Hepatic stellate cell (primary cell): Measurements from ENCODE around the gene FAM3B.

Experiments
- DNase-seq: peaks from one replicate; pipeline ENCODE4 v3.0.0; 2011; ENCODE audit warnings: low spot score

FAM3B gene

DNA sequence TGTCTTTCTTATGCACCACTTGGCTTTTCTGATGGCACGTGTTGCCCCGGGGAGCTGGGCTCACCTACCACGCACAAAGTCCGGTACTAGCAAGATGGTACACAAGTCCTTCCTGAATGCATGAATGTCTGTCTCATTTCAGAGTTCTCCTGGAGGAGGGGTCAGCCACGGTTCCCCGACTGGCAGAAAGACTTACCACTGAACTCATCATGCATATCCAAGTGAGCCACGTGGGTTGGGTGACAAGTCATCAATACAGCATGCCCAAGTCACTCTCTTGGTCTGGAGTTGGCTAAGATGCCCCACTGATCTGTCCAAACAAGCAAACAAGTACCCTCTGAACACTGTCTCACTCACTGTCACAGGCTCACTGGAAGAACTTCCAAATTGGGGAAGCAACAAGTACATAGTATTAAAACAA, 80.9 kb downstream of the FAM3B start:
- DNase-seq = no peak

DNA sequence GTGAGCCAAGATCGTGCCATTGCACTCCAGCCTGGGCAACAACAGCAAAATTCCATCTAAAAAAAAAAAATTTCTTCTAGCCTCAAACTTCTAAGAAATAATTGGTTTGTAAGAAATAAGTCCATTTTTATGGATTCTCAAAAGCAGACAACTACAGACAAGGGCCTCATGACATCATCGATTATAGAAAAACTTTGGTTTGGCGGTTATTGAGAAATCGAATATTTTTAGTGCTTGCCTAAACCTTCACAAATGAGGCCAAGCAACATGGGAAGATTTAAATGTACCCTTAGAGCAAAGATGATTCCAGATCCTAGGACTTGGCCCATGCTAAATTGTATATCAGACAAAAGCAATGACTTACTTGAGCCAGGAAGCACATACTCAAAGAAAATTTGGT, 81.7 kb downstream of the FAM3B start:
- no peak for DNase-seq

DNA sequence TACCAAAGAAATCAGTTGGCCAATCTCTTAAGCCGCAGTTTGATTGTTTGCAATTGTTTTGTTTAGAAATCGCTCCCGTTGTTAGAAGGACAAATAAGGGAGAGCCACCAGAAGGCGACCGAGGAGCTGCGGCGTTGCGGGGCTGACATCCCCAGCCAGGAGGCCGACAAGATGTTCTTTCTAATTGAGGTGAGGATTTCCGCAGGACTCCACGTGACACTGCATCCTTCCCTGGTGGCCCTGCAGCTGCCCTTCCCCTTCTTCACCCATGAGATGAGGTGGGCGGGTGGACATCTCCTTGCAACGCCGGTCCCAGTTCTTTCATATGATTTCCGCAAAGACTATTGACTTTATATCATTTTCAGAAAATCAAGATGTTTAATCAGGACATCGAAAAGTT, 82.2 kb downstream of the FAM3B start:
- no peak for DNase-seq

DNA sequence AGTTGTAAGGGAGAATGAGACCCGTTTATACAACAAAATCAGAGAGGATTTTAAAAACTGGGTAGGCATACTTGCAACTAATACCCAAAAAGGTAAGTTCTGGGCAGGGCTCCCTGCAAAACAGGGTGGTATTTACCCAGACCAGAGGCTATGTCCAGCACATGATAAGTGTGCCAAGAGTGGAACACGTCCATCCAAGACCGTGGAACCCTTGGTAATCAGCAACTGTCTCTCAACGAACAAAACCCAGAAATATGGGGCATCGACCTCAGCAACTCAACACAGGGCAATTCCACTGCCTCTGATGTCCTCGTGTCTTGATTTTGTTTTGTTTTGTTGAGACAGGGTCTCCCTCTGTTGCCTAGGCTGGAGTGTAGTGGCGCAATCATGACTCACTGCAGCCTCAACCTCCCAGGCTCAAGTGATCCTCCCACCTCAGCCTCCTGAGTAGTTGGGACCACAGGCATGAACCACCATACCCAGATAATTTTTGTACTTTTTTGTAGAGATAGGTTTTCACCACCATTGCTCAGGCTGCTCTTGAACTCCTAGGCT, 82.7 kb downstream of the FAM3B start:
- DNase-seq = no peak

DNA sequence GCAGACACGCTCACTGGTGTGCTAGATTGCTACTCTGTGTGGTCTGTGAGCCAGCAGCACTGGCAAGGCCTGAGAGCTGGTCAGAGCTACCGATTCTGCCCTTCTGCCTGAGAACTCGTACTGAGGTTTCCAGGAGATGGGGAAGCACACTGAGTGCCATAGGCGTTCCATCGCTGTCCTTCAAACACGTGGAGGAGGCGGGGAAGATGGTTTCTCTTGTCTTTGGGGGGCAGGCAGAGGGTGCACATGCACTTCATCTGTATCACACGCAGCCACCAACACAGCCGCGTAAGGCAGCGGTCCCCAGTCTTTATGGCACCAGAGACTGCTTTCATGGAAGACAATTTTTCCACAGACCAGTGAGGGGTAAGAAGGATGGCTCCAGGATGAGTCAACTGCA, 85.6 kb downstream of the FAM3B start:
- DNase-seq = no peak

DNA sequence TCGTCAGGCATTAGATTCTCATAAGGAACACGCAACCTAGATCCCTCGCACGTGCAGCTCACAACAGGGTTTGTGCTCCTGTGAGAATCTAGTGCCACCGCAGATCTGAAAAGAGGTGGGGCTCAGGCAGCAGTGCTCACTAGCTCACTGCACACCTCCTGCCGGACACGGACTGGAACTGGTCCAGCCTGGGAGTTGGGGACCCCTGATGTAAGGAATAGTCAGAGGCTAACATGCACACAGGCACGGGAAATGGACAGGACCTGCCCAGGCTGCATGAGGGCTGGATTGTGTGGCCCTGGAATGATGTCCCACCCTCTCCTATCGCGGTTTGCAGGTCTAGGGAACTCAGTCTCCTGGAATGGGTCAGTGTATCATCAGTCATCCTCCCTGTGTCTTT, 86.2 kb downstream of the FAM3B start:
- no peak for DNase-seq

DNA sequence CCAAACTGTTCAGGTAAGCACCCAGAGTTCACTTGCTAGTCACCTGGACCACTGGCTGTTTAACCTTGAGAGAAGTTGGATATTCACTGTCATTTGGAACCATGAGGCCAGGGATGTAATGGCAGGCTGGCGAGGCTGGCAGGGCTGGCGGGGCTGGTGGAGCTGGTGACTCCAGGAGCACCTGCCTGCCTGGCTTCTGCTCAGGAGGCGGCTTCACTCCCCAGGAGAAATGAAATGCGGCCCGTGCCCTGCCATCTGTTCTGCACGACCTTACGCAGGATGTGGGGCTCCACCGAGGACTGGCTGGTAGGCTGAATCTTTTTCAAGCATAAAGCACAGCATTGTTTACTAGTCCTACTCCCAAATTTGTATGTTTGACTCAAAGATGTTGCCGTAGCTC, 86.7 kb downstream of the FAM3B start:
- no peak for DNase-seq

DNA sequence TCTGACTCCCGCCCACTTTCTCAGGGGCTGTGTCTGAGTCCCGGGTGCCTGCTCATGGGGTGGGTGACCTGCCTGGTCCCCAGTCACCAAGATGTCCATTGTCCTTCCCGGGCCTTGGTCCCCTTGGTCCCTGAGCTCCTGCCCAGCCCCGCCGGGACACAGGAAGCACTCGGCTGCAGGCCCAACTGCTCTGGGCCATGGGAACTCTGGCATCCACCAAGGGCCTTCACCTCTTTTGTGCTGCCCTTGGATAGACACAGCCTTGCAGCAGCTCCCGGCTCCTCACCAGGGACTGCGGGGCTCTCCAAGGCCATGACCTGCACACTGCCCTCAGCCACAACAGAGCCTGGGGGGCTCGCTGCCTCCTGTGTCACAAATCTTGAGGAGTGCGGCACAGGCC, 87.4 kb downstream of the FAM3B start:
- DNase-seq = no peak

DNA sequence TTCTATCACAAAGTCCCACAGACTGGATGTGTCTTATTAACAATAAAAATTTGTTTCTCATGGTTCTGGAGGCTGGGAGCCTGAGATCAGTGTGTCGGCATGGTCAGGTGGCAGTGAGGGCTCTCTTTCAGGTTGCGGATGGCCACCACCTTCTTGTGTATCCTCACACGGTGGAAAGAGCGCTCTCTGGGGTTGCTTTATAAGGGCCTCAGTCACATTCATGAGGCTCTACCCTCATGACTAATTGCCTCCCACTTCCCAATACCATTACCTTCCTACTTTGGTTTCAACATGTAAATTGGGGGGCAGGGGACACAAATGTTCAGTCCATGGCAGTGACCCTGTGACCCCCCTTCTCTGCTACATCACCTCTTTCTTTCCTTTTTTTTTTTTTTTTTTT, 88.7 kb downstream of the FAM3B start:
- DNase-seq = no peak

DNA sequence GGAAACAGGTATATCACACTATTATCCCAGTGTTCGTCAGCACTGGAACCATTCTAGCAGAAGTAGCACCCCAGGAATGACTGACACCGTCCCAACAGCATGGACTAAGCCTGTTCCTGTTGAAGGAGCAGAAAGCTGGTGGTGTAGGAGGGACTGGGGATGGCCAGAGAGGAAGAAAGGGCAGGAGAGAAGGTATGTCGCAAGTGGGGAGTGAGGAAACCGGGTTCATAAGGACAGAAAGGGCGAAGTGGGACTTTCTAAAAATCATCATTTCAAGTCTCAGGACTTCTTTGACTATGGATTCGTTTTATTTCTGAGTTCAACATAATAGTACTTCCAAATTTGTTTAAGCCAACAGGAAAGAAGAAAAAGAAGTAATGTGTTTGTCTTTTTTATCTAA, 89.7 kb downstream of the FAM3B start:
- no peak for DNase-seq
